AG20443 (cell line): ENCODE measurements around the gene MLEC.

Experiments used
- DNase-seq: peaks from one replicate; pipeline ENCODE4 v3.0.0; 2012; ENCODE audit warnings: low spot score, mixed read lengths

MLEC gene

DNA sequence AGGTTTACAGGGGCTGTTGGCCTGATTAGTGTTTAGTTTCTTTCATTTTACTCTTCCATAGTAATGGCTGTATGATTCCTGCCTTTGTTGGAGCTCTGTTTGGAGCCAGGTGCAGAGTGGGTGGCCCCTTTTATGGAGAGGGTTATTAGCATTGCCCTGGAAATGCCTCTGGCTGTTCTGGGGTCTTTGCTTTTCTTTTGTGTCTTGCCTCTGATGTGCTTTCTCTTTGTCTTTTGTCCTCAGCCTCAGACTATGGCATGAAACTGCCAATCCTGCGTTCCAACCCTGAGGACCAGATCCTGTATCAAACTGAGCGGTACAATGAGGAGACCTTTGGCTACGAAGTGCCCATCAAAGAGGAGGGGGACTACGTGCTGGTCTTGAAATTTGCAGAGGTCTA is 6.9 kb downstream of the MLEC start:
- no peak for DNase-seq

DNA sequence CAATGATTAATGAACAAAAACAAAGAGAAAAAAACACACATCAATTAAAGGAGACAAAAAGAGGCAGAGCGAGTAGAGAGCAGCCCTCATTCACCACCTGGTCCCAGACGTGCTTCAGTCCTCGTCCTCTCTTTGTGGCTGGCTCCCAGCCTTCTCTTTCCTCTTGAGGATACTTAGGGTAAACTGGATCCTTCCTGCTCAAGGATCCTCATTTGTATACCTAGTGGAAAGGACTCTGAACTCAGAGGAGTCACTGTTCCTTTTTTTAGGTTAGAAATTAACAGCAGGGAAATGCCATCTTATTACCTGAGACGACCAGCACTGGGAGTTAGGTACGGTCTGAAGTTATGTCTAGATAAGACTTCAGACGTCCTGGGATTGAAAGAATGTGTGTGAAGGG is 9.7 kb downstream of the MLEC start:
- DNase-seq, result no peak

DNA sequence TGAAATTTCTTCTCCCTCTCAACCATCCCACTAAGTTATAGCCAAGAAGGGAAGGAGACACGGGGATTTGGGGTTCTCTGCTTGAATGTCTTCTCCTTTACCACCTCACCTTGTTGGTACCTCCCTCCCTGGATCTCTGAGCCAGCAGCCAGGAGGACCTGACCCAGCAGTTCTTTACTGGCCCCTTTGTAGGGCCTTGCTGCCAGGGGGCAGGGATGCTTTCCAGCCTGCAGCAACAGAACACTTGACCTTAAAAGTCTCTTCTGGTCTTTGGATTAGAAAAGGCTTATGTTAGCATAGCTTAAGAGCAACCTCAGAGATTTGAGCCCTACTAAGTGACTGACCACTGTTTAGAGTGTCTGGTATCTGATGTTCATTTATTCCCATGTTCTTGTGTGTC is 10.4 kb downstream of the MLEC start:
- no peak for DNase-seq

DNA sequence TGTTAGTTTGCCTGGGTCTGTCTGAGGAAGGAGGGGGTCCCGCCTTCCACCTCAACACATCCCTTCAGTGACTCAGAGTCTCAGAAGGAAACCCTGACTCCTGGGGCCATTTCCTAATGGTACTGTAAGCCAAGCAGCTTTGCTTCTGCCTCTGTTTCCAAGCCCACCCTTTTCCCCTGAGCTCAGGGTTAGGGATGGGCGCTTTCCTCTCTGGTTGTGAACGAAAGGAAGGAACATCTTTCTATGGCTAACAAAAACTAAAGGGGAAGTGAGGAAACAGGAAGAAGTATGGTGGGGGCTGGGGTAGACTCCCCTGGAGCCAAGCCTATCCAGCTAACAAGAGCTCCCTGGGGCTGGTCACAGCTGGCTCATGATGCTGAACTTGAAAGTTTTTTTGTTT is 11.7 kb downstream of the MLEC start:
- DNase-seq, result no peak

DNA sequence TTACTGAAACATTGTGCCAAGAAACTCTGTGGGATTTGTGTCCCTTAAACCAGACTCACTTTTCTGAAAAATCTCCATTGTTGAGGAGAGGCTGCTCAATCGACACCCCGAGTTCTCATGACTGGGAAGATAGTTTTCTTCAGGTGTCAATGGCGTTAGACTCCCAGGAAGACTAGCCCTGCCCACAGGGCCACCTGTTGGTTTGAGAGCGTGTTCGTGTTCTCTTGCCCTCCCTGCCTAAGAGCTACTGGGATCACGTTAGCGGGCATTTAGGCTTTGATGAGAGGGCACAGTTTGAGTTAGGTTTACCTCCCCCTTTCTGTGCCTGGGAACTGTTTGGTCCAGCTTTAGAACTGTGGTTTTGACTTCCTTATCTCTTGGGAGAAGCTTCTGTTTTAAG is 12.6 kb downstream of the MLEC start:
- no peak for DNase-seq

DNA sequence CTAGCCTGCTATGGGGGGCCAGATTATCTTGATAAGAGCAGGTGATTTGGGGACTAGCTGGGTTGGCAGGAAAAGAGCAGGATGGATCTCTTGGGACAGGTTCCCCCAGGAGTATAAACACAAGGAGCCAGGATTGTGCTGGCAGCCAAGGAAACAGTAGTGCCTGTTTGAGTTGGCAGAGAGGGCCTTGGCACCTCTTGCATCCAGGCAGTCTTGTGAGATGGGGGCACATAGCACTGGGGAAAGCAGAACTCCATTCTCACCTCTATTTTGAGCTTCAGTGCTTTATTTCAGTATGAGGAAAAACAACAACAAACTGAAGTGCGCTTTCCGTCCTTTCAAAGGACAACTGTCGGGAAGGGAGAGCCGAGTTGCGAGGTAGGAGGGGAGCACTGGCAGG is 13.9 kb downstream of the MLEC start:
- DNase-seq, result no peak

DNA sequence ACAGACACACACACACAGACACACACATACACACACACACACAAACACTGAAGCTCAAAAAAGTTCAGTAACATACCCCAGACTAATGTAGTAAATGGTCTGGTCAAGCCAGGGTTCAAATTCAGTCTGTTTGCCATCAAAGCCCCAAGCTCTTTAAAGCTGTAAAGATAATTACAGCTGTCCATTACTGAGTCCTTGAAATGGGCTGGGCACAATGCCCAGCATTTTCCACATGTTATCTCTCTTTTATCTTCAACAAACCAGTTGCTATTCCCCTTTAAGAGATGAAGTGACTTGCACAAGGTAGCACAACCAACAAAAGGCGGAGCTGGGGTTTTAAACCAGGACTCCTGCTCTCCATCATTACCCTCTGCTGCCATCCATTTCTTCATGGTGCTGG is 15.7 kb downstream of the MLEC start:
- no peak for DNase-seq

DNA sequence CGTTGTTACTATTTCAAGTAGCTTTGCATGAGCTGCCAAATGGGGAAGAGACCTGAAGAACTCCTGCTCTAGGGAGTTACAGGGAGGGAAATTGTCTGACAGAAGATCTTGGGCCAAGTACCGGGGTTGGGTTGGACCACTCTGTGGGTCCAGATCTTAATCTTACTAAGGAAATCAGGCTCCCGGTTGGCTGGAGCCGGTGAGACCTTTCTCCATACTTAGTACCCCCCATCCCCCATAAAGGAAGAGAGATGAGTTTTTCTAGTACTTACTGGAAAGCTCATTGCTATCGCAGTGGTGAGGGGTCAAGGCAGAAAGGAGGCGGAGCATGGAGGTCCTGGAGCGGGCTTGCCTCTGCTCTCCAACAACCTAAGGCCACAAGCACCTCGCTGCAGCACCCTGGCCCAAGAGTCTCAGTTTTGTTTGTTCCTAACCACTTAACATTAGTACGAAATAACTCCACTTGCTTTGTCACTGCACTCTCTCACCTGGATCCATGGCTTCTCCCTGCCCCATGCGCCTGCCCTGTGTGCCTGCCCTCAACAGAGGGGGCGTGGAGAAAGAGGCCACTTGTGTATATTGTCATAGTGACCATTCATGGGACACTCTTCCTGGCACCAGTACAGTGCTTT is 16.5 kb downstream of the MLEC start:
- DNase-seq, result no peak

DNA sequence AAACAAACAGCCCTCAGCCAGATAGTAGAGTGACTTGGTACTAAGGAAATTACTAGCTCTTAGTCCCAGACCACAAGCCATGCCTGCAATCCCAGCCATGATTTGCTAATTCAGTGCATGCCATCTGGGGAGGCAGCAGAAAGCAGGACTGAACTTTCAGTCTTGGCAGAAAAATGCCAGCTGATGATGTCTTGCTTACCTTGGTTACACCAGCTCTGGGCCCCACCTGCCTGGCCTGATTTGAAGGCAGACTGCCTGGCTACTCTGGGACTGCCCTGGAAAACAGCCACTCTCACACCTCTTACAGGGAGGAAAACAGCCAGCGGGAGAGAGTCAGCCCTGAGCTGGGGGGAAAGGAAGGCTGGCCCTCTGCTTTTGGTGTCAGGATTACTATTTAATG is 18.7 kb downstream of the MLEC start:
- DNase-seq, result no peak

DNA sequence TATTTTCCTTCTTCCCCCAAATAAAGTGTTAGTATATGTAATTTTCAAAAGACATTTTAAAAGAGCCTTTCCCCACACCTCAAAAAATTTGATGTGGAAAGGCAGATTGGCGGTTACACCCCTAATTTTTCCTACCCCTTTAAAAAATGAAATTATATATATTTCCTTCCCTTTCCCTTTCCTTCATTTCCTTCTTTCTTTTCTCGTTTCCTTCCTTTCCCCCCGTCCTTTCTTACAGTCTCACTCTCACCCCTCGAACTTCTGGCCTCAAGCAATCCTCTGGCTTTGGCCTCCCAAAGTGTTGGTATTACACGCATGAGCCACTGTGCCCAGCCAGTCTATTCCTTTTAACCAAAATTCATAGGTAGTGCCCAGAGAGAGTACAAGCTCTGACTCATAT is 19.1 kb downstream of the MLEC start:
- no peak for DNase-seq

DNA sequence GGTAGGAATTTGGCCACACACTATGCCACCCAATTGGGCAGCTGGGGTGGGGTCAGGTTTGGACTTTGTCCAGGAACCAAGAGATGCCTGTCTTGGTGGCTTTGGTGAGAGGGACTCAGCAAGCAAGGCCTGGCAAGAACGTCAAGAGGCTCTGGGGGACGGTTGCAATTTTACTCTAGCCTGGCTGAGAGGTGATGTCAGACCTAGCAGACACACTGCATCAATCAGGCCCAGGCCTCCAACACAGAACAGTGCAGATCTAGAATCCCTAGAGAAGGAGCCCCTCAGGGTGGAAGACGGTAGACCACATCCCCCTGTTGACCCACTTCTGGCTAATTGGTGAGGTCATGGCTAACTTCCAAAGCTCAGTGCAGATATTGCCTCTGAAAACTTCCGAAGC is 21.7 kb downstream of the MLEC start:
- DNase-seq, result no peak

DNA sequence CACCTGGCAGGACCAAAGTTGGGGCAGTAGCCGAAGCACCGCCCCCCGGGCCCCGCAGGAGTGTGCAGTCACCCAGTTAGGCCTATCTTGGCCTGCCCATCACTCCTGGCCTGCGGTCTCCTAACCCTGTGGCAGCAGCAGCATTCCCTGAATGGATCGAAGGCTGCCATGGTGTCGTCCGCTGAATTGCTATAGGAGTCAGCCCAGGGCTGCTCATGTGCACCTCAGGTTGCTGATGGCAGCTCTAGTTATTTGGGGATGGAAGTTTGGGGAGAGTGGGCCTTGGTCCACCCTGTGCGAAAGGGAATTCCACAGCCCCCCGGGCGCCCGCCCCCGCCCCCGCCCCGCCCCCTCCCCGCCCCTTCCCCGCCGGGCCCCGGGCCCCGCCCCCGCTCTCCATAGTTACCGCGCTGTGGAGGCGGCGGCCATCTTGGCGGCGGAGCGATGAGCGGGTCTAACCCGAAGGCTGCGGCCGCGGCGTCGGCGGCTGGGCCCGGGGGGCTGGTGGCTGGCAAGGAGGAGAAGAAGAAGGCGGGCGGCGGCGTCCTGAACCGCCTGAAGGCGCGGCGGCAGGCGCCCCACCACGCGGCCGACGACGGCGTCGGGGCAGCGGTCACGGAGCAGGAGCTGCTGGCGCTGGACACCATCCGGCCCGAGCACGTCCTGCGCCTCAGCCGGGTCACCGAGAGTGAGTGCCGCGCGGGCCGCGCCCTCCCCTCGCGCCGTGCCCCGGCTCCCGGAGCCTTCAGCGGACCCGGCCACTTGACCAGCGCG is 23.3 kb downstream of the MLEC start, which contains the start of gene UNC119B:
Gene UNC119B (plus strand): TSS at position 428 of the 774 bp plus-strand sequence. CDS start 17 bp downstream, at position 445.
- DNase-seq, result peak; percentile 93

DNA sequence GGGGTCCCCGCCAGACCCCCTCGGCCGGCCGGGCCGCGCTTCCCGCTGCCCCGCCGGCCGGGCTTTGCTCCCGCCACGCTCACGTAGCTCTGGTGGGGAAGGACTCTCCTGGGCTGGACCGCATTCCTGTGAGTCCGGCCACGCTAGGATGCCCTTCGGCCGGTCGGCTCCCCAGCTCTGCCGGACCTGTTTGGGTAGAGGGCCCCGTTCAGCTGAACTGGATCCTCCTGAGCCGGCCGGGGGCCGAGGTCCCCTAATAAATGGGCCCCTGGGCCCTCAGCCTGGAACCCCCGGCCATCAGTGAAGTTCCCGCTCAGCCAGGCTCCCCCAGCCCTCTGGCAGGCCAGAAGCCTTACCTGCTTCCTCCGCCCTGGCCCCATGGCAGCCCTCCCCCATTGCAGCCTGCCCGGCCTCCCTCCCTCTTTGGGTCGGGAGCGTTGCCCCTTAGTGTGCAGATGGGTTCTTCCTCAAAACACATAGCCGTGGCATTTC is 23.9 kb downstream of the MLEC start:
- DNase-seq, result peak; percentile 30

DNA sequence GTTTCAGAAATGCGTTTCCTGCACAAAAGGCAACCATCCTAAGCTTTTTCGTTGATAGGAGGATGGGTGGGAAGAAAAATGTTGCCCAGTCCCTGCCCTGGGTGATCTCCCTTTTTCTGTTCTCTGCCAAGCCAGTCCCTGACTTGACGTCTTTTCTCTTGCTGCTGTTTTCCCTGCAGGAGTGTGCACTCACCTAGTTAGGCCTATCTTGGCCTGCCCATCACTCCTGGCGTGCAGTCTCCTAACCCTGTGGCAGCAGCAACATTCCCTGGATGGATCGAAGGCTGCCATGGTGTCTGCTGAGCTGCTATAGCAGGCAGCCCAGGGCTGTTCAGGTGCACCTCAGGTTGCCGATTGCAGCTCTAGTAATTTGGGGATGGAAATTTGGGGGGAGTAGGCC is 24.5 kb downstream of the MLEC start:
- no peak for DNase-seq

DNA sequence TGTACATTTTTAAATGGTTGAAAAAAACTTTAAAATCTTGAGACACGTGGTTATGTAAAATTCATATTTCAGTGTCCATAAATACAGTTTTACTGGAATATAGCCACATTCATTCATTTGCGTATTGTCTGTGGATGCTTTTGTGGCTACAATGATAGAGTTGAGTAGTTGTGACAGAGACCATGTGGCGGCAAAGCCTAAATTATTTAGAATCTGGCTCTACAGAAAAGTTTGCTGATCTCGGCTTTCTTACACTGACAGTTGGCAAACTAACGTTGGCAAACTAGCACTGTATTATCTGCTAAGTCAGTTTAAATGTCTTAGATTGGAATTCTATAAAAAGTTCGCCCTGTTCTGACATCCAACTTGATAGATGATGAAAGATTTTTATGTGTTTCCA is 25.7 kb downstream of the MLEC start:
- DNase-seq, result no peak

DNA sequence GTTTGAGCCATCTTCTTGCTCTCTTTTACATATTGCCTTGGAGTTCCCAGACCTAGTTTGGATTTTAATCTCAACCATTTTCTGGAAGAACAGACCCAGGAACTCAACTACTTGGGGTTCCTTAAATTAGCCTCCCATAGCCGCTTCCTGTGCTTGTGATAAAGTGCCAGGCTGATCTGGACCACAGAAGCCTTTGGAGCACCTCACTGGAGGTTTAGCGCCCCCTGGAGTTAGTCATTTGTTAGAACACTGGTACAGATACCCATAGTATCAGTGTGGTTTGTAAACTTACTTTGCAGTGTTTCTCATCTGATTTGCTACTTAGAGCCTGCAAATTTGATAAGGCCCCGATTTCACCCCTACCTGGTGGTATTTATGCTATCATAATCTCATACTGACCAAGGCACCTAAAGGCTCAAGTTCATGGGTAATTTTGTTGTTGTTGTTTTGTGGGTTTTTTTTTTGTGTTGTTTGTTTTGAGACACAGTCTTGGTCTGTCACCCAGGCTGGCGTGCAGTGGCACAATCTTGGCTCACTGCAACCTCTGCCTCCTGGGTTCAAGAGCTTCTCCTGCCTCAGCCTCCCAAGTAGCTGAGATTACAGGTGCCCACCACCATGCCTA is 27.0 kb downstream of the MLEC start:
- peak; percentile 82 for DNase-seq

DNA sequence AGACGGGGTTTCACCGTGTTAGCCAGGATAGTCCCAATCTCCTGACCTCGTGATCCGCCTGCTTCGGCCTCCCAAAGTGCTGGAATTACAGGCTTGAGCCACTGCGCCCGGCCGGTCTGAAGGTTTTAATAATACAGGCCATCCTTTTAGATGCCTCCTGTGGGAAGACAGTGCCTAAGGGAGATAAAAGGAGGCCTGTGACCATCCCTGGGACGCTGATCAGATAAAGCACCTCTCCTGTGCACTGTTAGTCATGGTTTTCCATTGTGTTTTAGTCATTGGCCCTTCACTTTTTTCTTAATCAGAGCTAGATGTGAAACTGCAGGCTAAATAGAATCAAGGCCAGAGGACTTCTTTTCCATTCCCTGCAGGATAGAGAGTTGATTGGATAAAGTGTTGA is 31.1 kb downstream of the MLEC start:
- no peak for DNase-seq

DNA sequence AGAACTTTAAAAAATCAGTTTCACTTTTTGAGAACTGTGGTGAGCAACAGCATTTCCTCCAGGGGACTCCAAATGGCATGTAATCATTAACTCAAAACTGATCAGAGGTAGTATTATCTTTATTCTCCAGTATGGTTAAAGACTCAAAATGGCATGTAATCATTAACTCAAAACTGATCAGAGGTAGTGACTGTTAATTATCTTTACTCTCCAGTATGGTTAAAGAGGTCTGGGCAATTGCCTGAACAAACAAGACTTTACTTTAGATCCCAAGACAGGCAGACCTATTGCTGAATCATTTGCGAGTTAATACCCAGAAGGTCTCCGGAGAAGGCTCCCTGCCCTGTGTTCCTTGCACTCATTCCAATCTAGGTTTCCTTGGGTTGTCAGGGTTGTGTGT is 32.1 kb downstream of the MLEC start:
- DNase-seq, result no peak

DNA sequence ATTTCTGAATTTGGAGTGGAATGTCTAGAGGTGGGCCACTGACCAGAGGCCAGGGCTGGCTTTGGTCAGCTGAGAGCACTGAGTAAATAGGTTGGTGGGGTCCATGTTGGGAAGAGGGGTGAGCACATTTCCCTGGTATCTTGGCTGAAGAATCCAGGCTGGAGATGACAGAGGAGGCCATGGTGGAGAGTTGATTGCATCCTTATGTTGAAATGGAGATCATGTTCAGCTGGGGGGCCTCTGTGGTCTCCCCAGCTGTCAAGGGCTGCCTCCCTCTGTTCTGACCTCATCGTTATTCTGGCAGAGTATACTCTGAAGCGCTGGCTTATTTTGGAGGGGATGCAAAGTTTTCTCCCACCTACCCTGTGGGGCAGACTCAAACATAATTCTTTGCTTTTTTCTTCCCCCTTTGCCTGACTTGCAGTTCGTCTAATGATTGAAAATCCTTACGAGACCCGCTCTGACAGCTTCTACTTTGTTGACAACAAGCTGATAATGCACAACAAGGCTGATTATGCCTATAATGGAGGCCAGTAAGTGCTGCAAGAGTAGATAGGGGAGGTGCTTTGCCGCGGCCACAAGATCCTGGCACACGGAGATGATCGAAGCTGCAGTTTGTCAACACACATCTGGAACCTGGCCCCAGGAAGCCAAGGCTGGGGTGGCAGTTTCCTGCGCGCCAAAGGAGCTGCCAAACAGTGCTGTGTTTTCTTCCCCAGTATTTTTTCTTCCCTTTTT is 32.7 kb downstream of the MLEC start:
- DNase-seq, result no peak

DNA sequence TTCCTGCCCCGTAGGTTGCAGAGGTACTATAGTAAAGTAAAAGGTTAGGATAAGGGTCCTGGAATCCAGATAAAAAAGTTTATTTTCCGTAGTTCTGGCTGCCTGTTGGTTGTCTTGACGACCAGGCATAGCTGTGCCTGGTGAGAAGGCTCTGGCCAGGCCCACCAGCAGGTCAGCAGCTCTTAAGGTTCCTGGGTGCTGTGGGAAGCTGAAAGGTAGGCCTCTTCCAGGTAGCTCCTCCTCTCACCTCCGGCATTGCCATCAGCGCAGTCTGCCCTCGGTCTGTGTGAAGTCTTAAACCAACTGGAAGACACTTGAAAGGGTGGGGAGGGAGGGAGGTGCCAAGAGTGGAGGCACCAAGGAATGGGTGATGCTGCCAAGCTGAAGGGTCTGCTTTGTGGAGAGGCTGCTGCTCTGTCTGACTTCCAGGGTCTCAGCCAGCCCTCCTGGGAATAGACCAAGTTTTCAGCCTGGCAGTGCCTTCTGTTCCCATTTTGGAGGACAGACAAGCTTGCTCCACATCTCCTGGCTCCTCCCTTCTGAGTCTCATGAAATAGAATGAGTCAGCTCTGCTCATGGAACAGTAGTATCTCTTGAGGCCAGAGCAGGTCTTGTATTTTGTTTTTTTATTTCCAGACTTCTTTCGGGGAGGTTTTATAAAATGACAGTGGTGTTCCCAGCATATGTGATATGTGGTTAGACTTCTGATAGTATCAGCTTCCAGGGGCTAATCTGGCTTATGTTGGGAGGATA is 33.5 kb downstream of the MLEC start:
- peak; percentile 80 for DNase-seq

DNA sequence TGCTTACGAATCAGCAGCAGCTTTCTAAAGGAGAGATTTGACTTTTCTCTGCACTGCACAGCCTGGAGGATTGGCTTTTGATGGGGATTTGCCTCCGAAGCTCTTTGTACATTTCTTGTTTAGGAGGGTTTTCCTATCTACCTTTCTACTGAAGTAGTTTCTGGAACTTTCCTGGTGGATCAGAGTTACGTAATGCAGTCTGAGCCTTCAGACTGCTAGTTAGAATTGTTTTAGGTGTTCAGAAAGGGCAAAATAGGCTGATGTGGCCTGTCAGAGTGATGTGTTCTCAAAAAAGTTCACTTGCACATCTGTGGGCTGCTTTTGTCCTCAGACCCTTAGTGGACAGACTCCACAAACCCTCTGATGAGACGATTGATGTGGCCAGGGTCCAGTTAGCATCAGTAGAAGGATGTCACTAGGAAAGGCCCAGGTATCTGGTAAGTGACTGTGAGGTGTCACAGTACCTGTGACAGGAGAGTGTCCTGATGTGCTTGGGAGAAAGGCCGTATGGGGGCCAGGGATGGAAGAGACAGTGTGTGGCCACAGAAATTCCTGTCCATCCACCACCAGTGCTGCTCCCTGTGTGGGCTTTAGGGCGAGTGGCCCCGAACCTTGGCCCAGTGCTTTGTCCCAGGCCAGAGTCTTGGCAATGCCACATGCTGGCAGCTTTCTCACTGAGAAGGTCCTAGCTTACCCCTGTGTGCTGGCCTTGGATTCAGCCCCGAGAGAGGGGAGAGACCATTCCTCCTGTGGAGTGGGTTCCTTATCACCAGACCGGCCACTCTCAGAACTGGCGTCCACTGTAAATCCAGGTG is 34.2 kb downstream of the MLEC start:
- DNase-seq, result no peak
